Myocyte (in vitro differentiated cells): ENCODE results near the gene KAZN. TPM values are rescaled to one million over a fixed set of nuclear protein-coding genes. Genes with fewer than 3 reads are reported as not detected.
A peak's percentile ranks its signal among the peaks of the same experiment; 100 is the strongest.

Source experiments
- DNase-seq: peaks from one replicate; pipeline ENCODE4 v3.0.0-alpha.2; 2012; ENCODE audit warnings: low read depth
- total RNA-seq: library from RNA; depleted of rRNA; stranded (reverse); fragments of >200 nt; gene quantifications from 2 replicates; pipeline ENCODE4 v1.2.3, GENCODE V29; 2014

KAZN gene
- total RNA-seq, 1 donor from 2014 or later, result 15.0 TPM

GRCh38 chr1:15099441-15100120 lies 501.1 kb downstream of the KAZN start:
- no peak for DNase-seq

- peak; percentile 46 for DNase-seq
Measured at GRCh38 chr1:15100121-15100879, 501.8 kb downstream of the KAZN start.

GRCh38 chr1:15100880-15101760 lies 502.6 kb downstream of the KAZN start:
- no peak for DNase-seq

GRCh38 chr1:15101801-15102200 lies 503.3 kb downstream of the KAZN start:
- DNase-seq, result no peak

- no peak for DNase-seq
Measured at GRCh38 chr1:15102646-15103045, 504.2 kb downstream of the KAZN start.

- DNase-seq, result no peak
Measured at GRCh38 chr1:15103211-15103610, 504.7 kb downstream of the KAZN start.

GRCh38 chr1:15103906-15104305 lies 505.4 kb downstream of the KAZN start:
- no peak for DNase-seq

- DNase-seq, result no peak
Measured at GRCh38 chr1:15104768-15105167, 506.3 kb downstream of the KAZN start.

- DNase-seq, result no peak
Measured at GRCh38 chr1:15106608-15107007, 508.1 kb downstream of the KAZN start.

GRCh38 chr1:15107058-15107687 lies 508.7 kb downstream of the KAZN start:
- no peak for DNase-seq

- DNase-seq, result no peak
Measured at GRCh38 chr1:15107911-15108310, 509.4 kb downstream of the KAZN start.

- peak; percentile 36 for DNase-seq
Measured at GRCh38 chr1:15110128-15110866, 511.8 kb downstream of the KAZN start.

GRCh38 chr1:15110867-15111230 lies 512.4 kb downstream of the KAZN start:
- no peak for DNase-seq

- no peak for DNase-seq
Measured at GRCh38 chr1:15113146-15113545, 514.7 kb downstream of the KAZN start.

- no peak for DNase-seq
Measured at GRCh38 chr1:15114884-15115283, 516.4 kb downstream of the KAZN start.

GRCh38 chr1:15115542-15116330 lies 517.3 kb downstream of the KAZN start:
- DNase-seq, result no peak

- DNase-seq, result no peak
Measured at GRCh38 chr1:15116966-15117365, 518.5 kb downstream of the KAZN start.

- DNase-seq, result no peak
Measured at GRCh38 chr1:15117671-15118325, 519.3 kb downstream of the KAZN start.

GRCh38 chr1:15118579-15118978 lies 520.1 kb downstream of the KAZN start:
- no peak for DNase-seq
